H9 (cell line): Measurements from ENCODE around the gene PHYH. TPM values are rescaled to one million over a fixed set of nuclear protein-coding genes. Genes with fewer than 3 reads are reported as not detected.

ENCODE experiments used
- DNase-seq: peaks from one replicate; pipeline ENCODE4 v3.0.0-alpha.2; 2017
- H2AFZ ChIP-seq: one replicate; pipeline ENCODE4 v1.6.1; 2013; ENCODE audit warnings: mild to moderate bottlenecking, low read length, control low read depth, moderate library complexity
- H2AK5ac ChIP-seq: 2 replicates; pipeline ENCODE4 v1.6.1; 2013; ENCODE audit warnings: low read length, control low read depth, mixed read lengths; ENCODE audit not compliant: insufficient read length
- H2BK120ac ChIP-seq: one replicate; pipeline ENCODE4 v1.6.1; 2013; ENCODE audit warnings: low read depth, mild to moderate bottlenecking, low read length, control low read depth, inconsistent platforms; ENCODE audit not compliant: poor library complexity, severe bottlenecking
- H2BK12ac ChIP-seq: 2 replicates; pipeline ENCODE4 v1.6.1; 2013; ENCODE audit warnings: low read length, control low read depth, mixed read lengths, low read depth; ENCODE audit not compliant: insufficient read length
- H2BK15ac ChIP-seq: 2 replicates; pipeline ENCODE4 v1.6.1; 2013; ENCODE audit warnings: low read depth, low read length, control low read depth
- H2BK20ac ChIP-seq: one replicate; pipeline ENCODE4 v1.6.1; 2013; ENCODE audit warnings: low read depth, mild to moderate bottlenecking, low read length, control low read depth, inconsistent platforms; ENCODE audit not compliant: poor library complexity, severe bottlenecking
- H2BK5ac ChIP-seq: 2 replicates; pipeline ENCODE4 v1.6.1; 2013; ENCODE audit warnings: low read length, control low read depth, mixed read lengths; ENCODE audit not compliant: insufficient read length
- H3K14ac ChIP-seq: 2 replicates; pipeline ENCODE4 v1.6.1; 2013; ENCODE audit warnings: low read length, control low read depth; ENCODE audit not compliant: insufficient read depth
- H3K18ac ChIP-seq: 2 replicates; pipeline ENCODE4 v1.6.1; 2013; ENCODE audit warnings: low read depth, mild to moderate bottlenecking, mixed read lengths, low read length, control low read depth; ENCODE audit not compliant: insufficient read length
- H3K23ac ChIP-seq: 2 replicates; pipeline ENCODE4 v1.6.1; 2013; ENCODE audit warnings: low read length, control low read depth, mixed read lengths, low read depth; ENCODE audit not compliant: insufficient read length
- H3K23me2 ChIP-seq: 2 replicates; pipeline ENCODE4 v1.6.1; 2013; ENCODE audit warnings: low read depth, mild to moderate bottlenecking, mixed read lengths, low read length, control low read depth; ENCODE audit not compliant: insufficient read length, poor library complexity, severe bottlenecking
- H3K27ac ChIP-seq: 2 replicates; pipeline ENCODE4 v1.5.1; 2013; ENCODE audit warnings: low read length, control low read depth, mixed read lengths, low read depth; ENCODE audit not compliant: insufficient read length
- H3K27me3 ChIP-seq: 2 replicates; pipeline ENCODE4 v1.6.1; 2013; ENCODE audit warnings: low read length, control low read depth, inconsistent platforms; ENCODE audit not compliant: insufficient read depth
- H3K4ac ChIP-seq: 2 replicates; pipeline ENCODE4 v1.6.1; 2013; ENCODE audit warnings: low read depth, mild to moderate bottlenecking, control low read depth, inconsistent platforms, low read length, moderate library complexity
- H3K4me1 ChIP-seq: 2 replicates; pipeline ENCODE4 v1.6.1; 2013; ENCODE audit warnings: low read length, control low read depth, inconsistent platforms; ENCODE audit not compliant: insufficient read depth
- H3K4me2 ChIP-seq: 2 replicates; pipeline ENCODE4 v1.6.1; 2013; ENCODE audit warnings: low read length, control low read depth, mixed read lengths; ENCODE audit not compliant: insufficient read length, insufficient read depth
- H3K56ac ChIP-seq: 2 replicates; pipeline ENCODE4 v1.6.1; 2013; ENCODE audit warnings: low read depth, mild to moderate bottlenecking, mixed read lengths, low read length, control low read depth; ENCODE audit not compliant: insufficient read length
- H3K79me1 ChIP-seq: 2 replicates; pipeline ENCODE4 v1.6.1; 2013; ENCODE audit warnings: low read depth, mild to moderate bottlenecking, moderate library complexity, low read length, control low read depth, inconsistent platforms; ENCODE audit not compliant: insufficient read depth, poor library complexity, severe bottlenecking
- H3K79me2 ChIP-seq: 2 replicates; pipeline ENCODE4 v1.6.1; 2013; ENCODE audit warnings: low read length, control low read depth, inconsistent platforms; ENCODE audit not compliant: insufficient read depth
- H3K9ac ChIP-seq: 2 replicates; pipeline ENCODE4 v1.6.1; 2013; ENCODE audit warnings: low read length, control low read depth, mixed read lengths; ENCODE audit not compliant: insufficient read length; ENCODE audit errors: extremely low read depth
- H3K9me3 ChIP-seq: one replicate; pipeline ENCODE4 v1.6.1; 2013; ENCODE audit warnings: low read depth, low read length, inconsistent platforms; ENCODE audit not compliant: control insufficient read depth
- H3T11ph ChIP-seq: one replicate; pipeline ENCODE4 v1.6.1; 2013; ENCODE audit warnings: mild to moderate bottlenecking, low read length, control low read depth, inconsistent platforms
- H4K20me1 ChIP-seq: one replicate; pipeline ENCODE4 v1.6.1; 2013; ENCODE audit not compliant: control insufficient read depth, insufficient read length, insufficient read depth
- H4K5ac ChIP-seq: 2 replicates; pipeline ENCODE4 v1.6.1; 2013; ENCODE audit warnings: low read depth, mild to moderate bottlenecking, mixed read lengths, low read length, control low read depth; ENCODE audit not compliant: insufficient read length
- H4K8ac ChIP-seq: replicated peaks from 2 replicates; pipeline ENCODE4 v1.6.1; 2013; ENCODE audit warnings: low read length, control low read depth, mixed read lengths, low read depth; ENCODE audit not compliant: insufficient read length
- H4K91ac ChIP-seq: 2 replicates; pipeline ENCODE4 v1.6.1; 2013; ENCODE audit warnings: low read depth, mild to moderate bottlenecking, moderate library complexity, mixed read lengths, low read length, control low read depth; ENCODE audit not compliant: insufficient read length
- H3K27ac Mint-ChIP-seq, 3 experiments: 2 replicates in 2 of 3; 3 replicates in 1 of 3; pipeline ENCODE4 v1.8.0; 2020 to 2021; ENCODE audit warnings: mixed read lengths in 3 of 3, mild to moderate bottlenecking in 1 of 3, moderate library complexity in 1 of 3
- H3K27me3 Mint-ChIP-seq: 2 replicates; pipeline ENCODE4 v1.8.0; 2021; ENCODE audit warnings: low read depth, mild to moderate bottlenecking, moderate library complexity, mixed read lengths
- H3K36me3 Mint-ChIP-seq, 3 experiments: 2 replicates in 2 of 3; 3 replicates in 1 of 3; pipeline ENCODE4 v1.8.0; 2020 to 2021; ENCODE audit warnings: low read depth in 3 of 3, mixed read lengths in 3 of 3; ENCODE audit not compliant: insufficient read depth in 1 of 3
- H3K4me1 Mint-ChIP-seq, 2 experiments: 2 replicates each; pipeline ENCODE4 v1.8.0; 2020; ENCODE audit warnings: mixed read lengths in 2 of 2
- H3K4me3 Mint-ChIP-seq, 2 experiments: 2 replicates in 1 of 2; 3 replicates in 1 of 2; pipeline ENCODE4 v1.8.0; 2020 to 2021; ENCODE audit warnings: mild to moderate bottlenecking in 2 of 2, mixed read lengths in 2 of 2, moderate library complexity in 1 of 2
- H3K9me3 Mint-ChIP-seq, 2 experiments: 2 replicates in 1 of 2; 3 replicates in 1 of 2; pipeline ENCODE4 v1.8.0; 2020; ENCODE audit warnings: mild to moderate bottlenecking in 2 of 2, mixed read lengths in 2 of 2, moderate library complexity in 1 of 2
- WGBS: extraction: QIAGEN DNeasy Blood & Tissue Kit; methylation state at CpG from one replicate; pipeline ENCODE4 v1.1.7; 2013; ENCODE audit warnings: missing lambda C conversion rate, low lambda C conversion rate, mixed read lengths; ENCODE audit not compliant: insufficient read length; ENCODE audit errors: extremely low coverage; 5-methylcytosine and 5-hydroxymethylcytosine counted together
- total RNA-seq: library from RNA; stranded (reverse); gene quantifications from 2 replicates; pipeline ENCODE4 v1.2.1, GENCODE V29; 2021
- TF ChIP-seq, protein P1 (sequence below): fragments of 200-600 bp; sonication (generic); conservative IDR thresholded peaks from 3 replicates; pipeline ENCODE4 v1.8.0; 2021; ENCODE audit warnings: antibody characterized with exemption, mild to moderate bottlenecking

Gene PHYH
- total RNA-seq, 1 experiment from 2014 or later = 21.5 TPM

DNA sequence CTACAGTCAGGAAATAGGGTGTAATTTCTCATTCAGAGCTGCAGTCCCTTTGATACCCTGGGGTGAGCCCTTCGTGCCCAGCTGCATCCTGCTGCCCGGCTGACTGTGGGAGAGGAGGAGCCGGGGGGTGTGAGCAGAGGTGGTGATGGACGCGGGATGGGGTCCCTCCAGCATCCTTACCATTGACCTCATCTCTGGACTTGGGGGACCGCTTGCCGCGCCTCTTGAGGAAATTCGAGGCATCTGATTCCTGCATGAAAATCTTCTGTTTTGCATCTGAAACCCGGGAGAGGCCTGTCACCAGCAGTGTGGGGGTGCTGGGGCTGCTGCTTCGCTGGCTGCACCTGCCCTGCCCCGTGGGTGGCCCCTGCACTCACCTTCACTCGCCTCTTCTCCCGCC is 66.5 kb downstream of the PHYH start:
- H3K4me1 Mint-ChIP-seq = peaks cover 25 to 35% of the 10 kb centered on the region in 2 experiments
- H3K4ac ChIP-seq = no peak overlapping the region
- H2AK5ac ChIP-seq = no peak overlapping the region
- H2BK120ac ChIP-seq = no peak overlapping the region
- no peak overlapping the region; a peak in 1 of 5 replicates for H3K4me3 Mint-ChIP-seq
- no peak for DNase-seq
- H3K27me3 ChIP-seq = no peaks in the 10 kb centered on the region
- no CpG with 5 or more reads among the region's 14 CpGs for WGBS
- H2BK5ac ChIP-seq = no peak overlapping the region
- H4K8ac ChIP-seq = no peak overlapping the region
- H3K27ac Mint-ChIP-seq = no peak overlapping the region
- no peak overlapping the region for H3K18ac ChIP-seq
- no peak overlapping the region for H4K91ac ChIP-seq
- H3K56ac ChIP-seq = no peak overlapping the region
- no peak overlapping the region for H3K9ac ChIP-seq
- no peak overlapping the region for H3K4me2 ChIP-seq
- no peak overlapping the region for H2BK20ac ChIP-seq
- no peaks in the 10 kb centered on the region; the same call in 1 of the 2 replicates for H3K27me3 Mint-ChIP-seq
- no peaks in the 10 kb centered on the region for H3K9me3 ChIP-seq
- H3K14ac ChIP-seq = no peak overlapping the region
- peaks cover 10% of the 10 kb centered on the region; the same call in 1 of the 2 replicates for H3K4me1 ChIP-seq
- H3K79me2 ChIP-seq = no peaks in the 10 kb centered on the region
- H4K20me1 ChIP-seq = peaks cover 3% of the 10 kb centered on the region
- H3K27ac ChIP-seq = no peak overlapping the region
- no peak overlapping the region for H2BK12ac ChIP-seq
- H3K9me3 Mint-ChIP-seq = no peaks in the 10 kb centered on the region
- no peak overlapping the region for H4K5ac ChIP-seq
- no peaks in the 10 kb centered on the region for H3K79me1 ChIP-seq
- no peaks in the 10 kb centered on the region for H3K36me3 Mint-ChIP-seq
- TF ChIP-seq, protein P1, sequence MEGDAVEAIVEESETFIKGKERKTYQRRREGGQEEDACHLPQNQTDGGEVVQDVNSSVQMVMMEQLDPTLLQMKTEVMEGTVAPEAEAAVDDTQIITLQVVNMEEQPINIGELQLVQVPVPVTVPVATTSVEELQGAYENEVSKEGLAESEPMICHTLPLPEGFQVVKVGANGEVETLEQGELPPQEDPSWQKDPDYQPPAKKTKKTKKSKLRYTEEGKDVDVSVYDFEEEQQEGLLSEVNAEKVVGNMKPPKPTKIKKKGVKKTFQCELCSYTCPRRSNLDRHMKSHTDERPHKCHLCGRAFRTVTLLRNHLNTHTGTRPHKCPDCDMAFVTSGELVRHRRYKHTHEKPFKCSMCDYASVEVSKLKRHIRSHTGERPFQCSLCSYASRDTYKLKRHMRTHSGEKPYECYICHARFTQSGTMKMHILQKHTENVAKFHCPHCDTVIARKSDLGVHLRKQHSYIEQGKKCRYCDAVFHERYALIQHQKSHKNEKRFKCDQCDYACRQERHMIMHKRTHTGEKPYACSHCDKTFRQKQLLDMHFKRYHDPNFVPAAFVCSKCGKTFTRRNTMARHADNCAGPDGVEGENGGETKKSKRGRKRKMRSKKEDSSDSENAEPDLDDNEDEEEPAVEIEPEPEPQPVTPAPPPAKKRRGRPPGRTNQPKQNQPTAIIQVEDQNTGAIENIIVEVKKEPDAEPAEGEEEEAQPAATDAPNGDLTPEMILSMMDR = no peak
- no peak overlapping the region for H2AFZ ChIP-seq
- H3K23me2 ChIP-seq = no peaks in the 10 kb centered on the region
- no peak overlapping the region for H3T11ph ChIP-seq
- no peak overlapping the region for H2BK15ac ChIP-seq
- no peak overlapping the region for H3K23ac ChIP-seq
